ENCODE data around the gene ACTBL2. TPM values are rescaled to one million over a fixed set of nuclear protein-coding genes. Genes with fewer than 3 reads are reported as not detected.

ACTBL2 gene
- polyA plus RNA-seq, 2 of the 4 experiments (the other 2 are of a cell fraction): 0.06 TPM

GRCh38 chr5:57458443-57458842 is 24.2 kb downstream of the ACTBL2 start:
- no peak for FAIRE-seq

GRCh38 chr5:57456531-57457135 is 26.0 kb downstream of the ACTBL2 start:
- Histone ChIP-seq H3K4me3 (no peak overlapping the region), H3K4me1 (no peaks in the 10 kb centered on the region), H3K4me2 (no peak overlapping the region), H3K27ac (no peak overlapping the region), H3K9me3 (no peaks in the 10 kb centered on the region)
- ChIA-PET POLR2A (no interaction called here), CTCF (interaction anchor here (1.1 kb wide), 1 partner anchor 48 kb away, joined by 3 read pairs; no protein-coding TSS in a partner anchor)
- 55% methylated on average over 4 of the region's 5 CpGs for WGBS (ENCODE audit: missing lambda C conversion rate)
- FAIRE-seq (no peak), ATAC-seq (no peak), DNase-seq (ENCODE audit: low read depth in 1 of 2, low spot score in 1 of 2) (no peak)
- TF ChIP-seq CTCF (IDR thresholded peaks at IDR 0.05) (no peak), REST (IDR thresholded peaks at IDR 0.05) (no peak), NPAS2 (CRISPR knock-in tag; IDR thresholded peaks at IDR 0.05; ENCODE audit: borderline replicate concordance) (no peak), EP300 (IDR thresholded peaks at IDR 0.05) (no peak), POLR2A (IDR thresholded peaks at IDR 0.05; ENCODE audit: low read length) (no peak), CBX2 (IDR thresholded peaks at IDR 0.05; ENCODE audit: borderline replicate concordance, low read depth) (no peak), RARB (CRISPR knock-in tag; IDR thresholded peaks at IDR 0.05) (no peak), EHF (CRISPR knock-in tag; IDR thresholded peaks at IDR 0.05) (no peak), MAZ (IDR thresholded peaks at IDR 0.05; ENCODE audit: borderline replicate concordance, low read depth, low read length) (no peak)

More at GRCh38 chr5:57458443-57458842, 24.2 kb downstream of the ACTBL2 start:
- CTCF ChIA-PET: no interaction called here
- Histone ChIP-seq H3K4me1 (no peaks in the 10 kb centered on the region), H3K4me3 (no peak overlapping the region), H3K4me2 (no peak overlapping the region), H3K27ac (no peak overlapping the region), H3K9me3 (no peaks in the 10 kb centered on the region)
- TF ChIP-seq ZSCAN20 (CRISPR knock-in tag; IDR thresholded peaks at IDR 0.05): no peak
- no peak for TF ChIP-seq CTCF (IDR thresholded peaks at IDR 0.05)
- no peak for TF ChIP-seq HES2 (IDR thresholded peaks at IDR 0.05)
- no peak for DNase-seq (ENCODE audit: low read depth in 1 of 2, low spot score in 1 of 2)
- no peak for ATAC-seq
- POLR2A ChIA-PET: no interaction called here

GRCh38 chr5:57455511-57456455 is 26.8 kb downstream of the ACTBL2 start:
- POLR2A ChIA-PET: no interaction called here
- H3K4me1 ChIP-seq: no peaks in the 10 kb centered on the region
- WGBS (ENCODE audit: missing lambda C conversion rate): 77% methylated on average over 16 of the region's 16 CpGs
- no peak for DNase-seq (ENCODE audit: low read depth in 1 of 2, low spot score in 1 of 2)
- no peak for ATAC-seq
- H3K27ac ChIP-seq: no peak overlapping the region
- no peak overlapping the region for H3K4me2 ChIP-seq
- FAIRE-seq: no peak
- CTCF ChIA-PET: interaction anchor here (1.1 kb wide), 2 partner anchors 10 to 48 kb away, joined by 3 read pairs; no protein-coding TSS in a partner anchor
- no peak overlapping the region for H3K4me3 ChIP-seq
- no peaks in the 10 kb centered on the region for H3K9me3 ChIP-seq
- TF ChIP-seq MAX (IDR thresholded peaks at IDR 0.05) (no peak), TP53 (CRISPR knock-in tag; IDR thresholded peaks at IDR 0.05) (no peak), PBX3 (IDR thresholded peaks at IDR 0.05) (no peak), CHD4 (IDR thresholded peaks at IDR 0.05; ENCODE audit: borderline replicate concordance) (no peak), POLR2A (IDR thresholded peaks at IDR 0.05; ENCODE audit: low read length) (no peak), RFX5 (IDR thresholded peaks at IDR 0.05) (no peak), TFCP2L1 (CRISPR knock-in tag; IDR thresholded peaks at IDR 0.05) (no peak), ZFP36 (IDR thresholded peaks at IDR 0.05; ENCODE audit: borderline replicate concordance, partially characterized antibody) (no peak), NFE2L2 (conservative IDR thresholded peaks at IDR 0.05; ENCODE audit: low read length) (no peak), FOXS1 (CRISPR knock-in tag; IDR thresholded peaks at IDR 0.05) (no peak), FOSB (CRISPR knock-in tag; IDR thresholded peaks at IDR 0.05) (no peak), E2F6 (IDR thresholded peaks at IDR 0.05; ENCODE audit: borderline replicate concordance, low read depth) (no peak)

All from A549 (cell line).